Effector memory CD8-positive, alpha-beta T cell (primary cell): Measurements from ENCODE around the gene MCF2L2.
"Not testable (repeated sequence)": the region's sequence is repeated elsewhere in the genome, so short reads cannot be mapped to it uniquely, and the experiment has no call there.

ENCODE experiments used
- ATAC-seq: fragments of 150-1000 bp; cut with Tn5 transposase; replicated peaks from 2 replicates; pipeline ENCODE4 v1.10.0; 2021; ENCODE audit warnings: mild to moderate bottlenecking, moderate library complexity
- DNase-seq, 3 experiments: peaks; one replicate each; pipeline ENCODE4 v3.0.0; 2021
- H3K27ac Mint-ChIP-seq, 2 donors: one replicate each; pipeline ENCODE4 v1.8.0; 2022; ENCODE audit warnings: mild to moderate bottlenecking in 2 of 2, mixed read lengths in 2 of 2, moderate library complexity in 2 of 2
- H3K27me3 Mint-ChIP-seq, 2 donors: one replicate each; pipeline ENCODE4 v1.8.0; 2022; ENCODE audit warnings: mixed read lengths in 2 of 2
- H3K36me3 Mint-ChIP-seq: one replicate; pipeline ENCODE4 v1.8.0; 2022; ENCODE audit warnings: mild to moderate bottlenecking, moderate library complexity, mixed read lengths; ENCODE audit not compliant: insufficient read depth
- H3K4me1 Mint-ChIP-seq, 2 donors: one replicate each; pipeline ENCODE4 v1.8.0; 2022; ENCODE audit warnings: low read depth in 2 of 2, mixed read lengths in 2 of 2
- H3K4me3 Mint-ChIP-seq, 2 donors: one replicate each; pipeline ENCODE4 v1.8.0; 2022; ENCODE audit warnings: mild to moderate bottlenecking in 2 of 2, mixed read lengths in 2 of 2, moderate library complexity in 2 of 2
- H3K9me3 Mint-ChIP-seq, 2 donors: one replicate each; pipeline ENCODE4 v1.8.0; 2022; ENCODE audit warnings: mixed read lengths in 2 of 2

Gene MCF2L2

DNA sequence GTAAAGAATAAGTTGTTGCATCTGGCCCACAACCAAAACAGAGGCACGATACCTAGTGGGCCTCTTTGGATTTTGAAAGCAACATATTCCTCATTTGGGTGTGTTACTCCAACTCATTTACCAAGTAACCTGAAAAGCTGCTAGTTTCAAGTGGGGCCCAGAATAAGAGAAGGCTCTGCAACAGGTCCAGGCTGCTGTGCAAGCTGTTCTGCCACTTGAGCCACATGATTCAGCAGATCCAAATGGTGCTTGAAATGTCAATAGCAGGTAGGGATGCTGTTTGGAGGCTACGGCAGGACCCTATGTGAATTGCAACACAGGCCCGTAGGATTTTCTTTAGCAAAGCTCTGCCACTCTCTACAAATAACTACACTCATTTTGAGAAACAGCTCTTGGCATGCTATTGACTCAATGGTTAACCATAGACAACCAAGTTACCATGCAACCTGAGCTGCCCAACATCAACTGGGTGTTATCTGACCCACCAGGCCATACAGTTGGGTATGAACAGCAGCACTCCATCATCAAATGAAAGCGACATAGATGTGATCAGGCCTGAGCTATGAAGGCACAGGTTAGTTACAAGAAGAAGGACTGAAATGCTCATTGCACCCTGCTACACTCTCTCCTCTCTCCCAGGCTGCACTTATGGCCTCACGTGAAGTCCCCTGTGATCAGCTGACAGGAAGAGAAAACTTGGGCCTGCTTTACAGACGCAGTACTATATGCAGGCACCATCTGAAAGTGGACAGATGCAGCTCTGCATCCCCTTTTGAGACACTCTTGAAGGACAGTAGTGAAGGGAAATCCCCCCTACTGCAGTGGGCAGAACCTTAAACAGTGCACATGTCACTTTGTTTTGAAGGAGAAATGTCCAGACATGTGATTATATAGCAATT lies 9.5 kb upstream of the MCF2L2 start:
- Mint-ChIP-seq H3K27me3 (no peaks in the 10 kb centered on the region), H3K4me3 (no peak overlapping the region), H3K4me1 (peaks cover 0 to 8% of the 10 kb centered on the region in 2 donors), H3K27ac (no peak overlapping the region), H3K36me3 (no peaks in the 10 kb centered on the region), H3K9me3 (no peaks in the 10 kb centered on the region)
- no peak for DNase-seq
- ATAC-seq = no peak

- Mint-ChIP-seq H3K36me3 (no peaks in the 10 kb centered on the region), H3K27me3 (no peaks in the 10 kb centered on the region), H3K27ac (no peak overlapping the region), H3K4me1 (peaks cover 0 to 8% of the 10 kb centered on the region in 2 donors), H3K9me3 (no peaks in the 10 kb centered on the region), H3K4me3 (no peak overlapping the region)
- ATAC-seq (no peak), DNase-seq (no peak)
Observed at GRCh38 chr3:183437061-183437460, 8.6 kb upstream of the MCF2L2 start.

- peak; percentile 51 for ATAC-seq
- DNase-seq = no peak
- no peak overlapping the region for H3K4me3 Mint-ChIP-seq
- H3K4me1 Mint-ChIP-seq = peaks cover 0 to 8% of the 10 kb centered on the region in 2 donors
- H3K27me3 Mint-ChIP-seq = no peaks in the 10 kb centered on the region
- H3K36me3 Mint-ChIP-seq = no peaks in the 10 kb centered on the region
- H3K27ac Mint-ChIP-seq = no peak overlapping the region
- H3K9me3 Mint-ChIP-seq = no peaks in the 10 kb centered on the region
Observed at GRCh38 chr3:183435661-183436060, 7.2 kb upstream of the MCF2L2 start.

GRCh38 chr3:183434992-183435391 lies 6.6 kb upstream of the MCF2L2 start:
- ATAC-seq (no peak), DNase-seq (no peak)
- Mint-ChIP-seq H3K9me3 (no peaks in the 10 kb centered on the region), H3K27me3 (no peaks in the 10 kb centered on the region), H3K4me3 (no peak overlapping the region), H3K27ac (no peak overlapping the region), H3K36me3 (no peaks in the 10 kb centered on the region), H3K4me1 (peaks cover 0 to 8% of the 10 kb centered on the region in 2 donors)

- H3K9me3 Mint-ChIP-seq = no peaks in the 10 kb centered on the region
- H3K4me3 Mint-ChIP-seq = no peak overlapping the region
- no peaks in the 10 kb centered on the region for H3K27me3 Mint-ChIP-seq
- H3K36me3 Mint-ChIP-seq = no peaks in the 10 kb centered on the region
- no peak overlapping the region for H3K27ac Mint-ChIP-seq
- H3K4me1 Mint-ChIP-seq = peaks cover 0 to 8% of the 10 kb centered on the region in 2 donors
- no peak for ATAC-seq
- DNase-seq = no peak
Observed at GRCh38 chr3:183434503-183434902, 6.1 kb upstream of the MCF2L2 start.

DNA sequence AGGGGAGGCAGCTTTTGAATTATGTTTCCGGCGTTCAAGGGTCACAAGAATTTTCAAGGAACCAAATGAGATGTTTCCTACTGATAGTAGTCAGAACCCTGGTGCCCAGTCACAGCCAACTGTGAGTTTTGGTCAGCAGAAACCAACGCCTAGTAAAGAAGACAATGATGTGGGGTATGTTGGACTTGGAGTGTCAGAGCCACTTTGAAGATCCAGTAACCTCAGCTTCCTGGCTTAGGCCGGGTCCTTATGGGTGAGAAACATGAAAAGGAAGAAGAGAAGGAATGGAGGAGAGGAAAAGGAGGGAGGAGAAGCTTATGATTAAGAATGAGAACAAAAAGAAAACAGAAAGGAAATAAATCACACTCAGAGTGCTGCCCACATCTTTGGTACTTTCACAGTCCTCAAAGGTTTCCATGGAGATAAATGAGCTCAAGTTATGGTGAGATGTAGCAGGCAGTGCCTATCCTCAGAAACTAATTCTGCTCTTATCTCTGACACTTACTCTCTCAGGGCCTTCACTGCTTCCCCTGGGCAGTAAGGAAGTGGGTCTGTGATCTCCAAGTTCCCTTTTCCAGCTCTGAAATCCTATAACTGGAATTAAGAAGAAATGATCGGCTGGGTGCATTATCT lies 2.0 kb upstream of the MCF2L2 start:
- DNase-seq = no peak
- ATAC-seq = no peak
- Mint-ChIP-seq H3K9me3 (no peaks in the 10 kb centered on the region), H3K27ac (no peak overlapping the region), H3K36me3 (peaks cover 4% of the 10 kb centered on the region), H3K4me3 (no peak overlapping the region), H3K27me3 (no peaks in the 10 kb centered on the region), H3K4me1 (peaks cover 0 to 14% of the 10 kb centered on the region in 2 donors)

- peak overlapping the region in 1 of 2 donors; percentile 68 for H3K27ac Mint-ChIP-seq
- H3K4me1 Mint-ChIP-seq = peaks cover 0 to 17% of the 10 kb centered on the region in 2 donors
- ATAC-seq (peak; percentile 33), DNase-seq (peak; percentile 11 to 28 (median 20))
- H3K36me3 Mint-ChIP-seq = peaks cover 4% of the 10 kb centered on the region
- H3K4me3 Mint-ChIP-seq = peak overlapping the region; percentile 71 to 88
- H3K27me3 Mint-ChIP-seq = no peaks in the 10 kb centered on the region
- no peaks in the 10 kb centered on the region for H3K9me3 Mint-ChIP-seq
Observed at GRCh38 chr3:183427876-183428446, 458 bp downstream of the MCF2L2 start.

GRCh38 chr3:183427196-183427875 lies 1.1 kb downstream of the MCF2L2 start:
- Mint-ChIP-seq H3K9me3 (no peaks in the 10 kb centered on the region), H3K27ac (peak overlapping the region in 1 of 2 donors; percentile 68), H3K36me3 (peaks cover 4% of the 10 kb centered on the region), H3K4me3 (peak overlapping the region; percentile 71 to 88), H3K4me1 (peaks cover 0 to 17% of the 10 kb centered on the region in 2 donors), H3K27me3 (no peaks in the 10 kb centered on the region)
- DNase-seq = no peak
- no peak for ATAC-seq

GRCh38 chr3:183418807-183419206 lies 9.6 kb downstream of the MCF2L2 start:
- not testable (repeated sequence) for DNase-seq, H3K27me3 Mint-ChIP-seq, H3K4me1 Mint-ChIP-seq, H3K4me3 Mint-ChIP-seq, H3K36me3 Mint-ChIP-seq, ATAC-seq, H3K27ac Mint-ChIP-seq
- H3K9me3 Mint-ChIP-seq = peaks cover 11 to 21% of the 10 kb centered on the region in 2 donors

GRCh38 chr3:183411216-183411922 lies 17.1 kb downstream of the MCF2L2 start:
- Mint-ChIP-seq H3K27me3 (no peaks in the 10 kb centered on the region), H3K36me3 (peaks cover 5% of the 10 kb centered on the region), H3K9me3 (no peaks in the 10 kb centered on the region), H3K4me3 (no peak overlapping the region), H3K4me1 (no peaks in the 10 kb centered on the region), H3K27ac (no peak overlapping the region)
- DNase-seq (no peak), ATAC-seq (no peak)

- Mint-ChIP-seq H3K4me3 (no peak overlapping the region), H3K4me1 (no peaks in the 10 kb centered on the region), H3K27me3 (no peaks in the 10 kb centered on the region), H3K36me3 (peaks cover 5% of the 10 kb centered on the region), H3K9me3 (no peaks in the 10 kb centered on the region), H3K27ac (no peak overlapping the region)
- no peak for ATAC-seq
- no peak for DNase-seq
Observed at GRCh38 chr3:183410759-183411158, 17.7 kb downstream of the MCF2L2 start.

DNA sequence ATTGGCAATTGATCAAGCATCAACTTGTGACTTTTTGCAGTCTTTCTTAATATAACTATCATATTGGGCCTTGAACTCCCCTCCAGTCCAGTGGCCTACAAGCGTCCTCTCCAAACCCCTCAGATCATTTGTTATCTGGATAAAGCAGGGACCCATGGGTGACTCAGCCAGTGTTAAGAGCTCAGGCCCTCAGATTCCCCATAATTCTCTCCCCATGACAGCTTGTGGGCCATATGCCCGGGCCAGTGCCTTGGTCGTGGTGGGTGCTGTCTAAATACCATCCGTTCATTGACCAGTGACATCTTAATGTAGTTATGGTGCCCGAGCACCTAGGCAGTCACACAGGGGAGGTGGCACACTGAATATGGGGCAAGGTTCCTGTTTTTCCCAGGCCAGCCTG lies 18.1 kb downstream of the MCF2L2 start:
- no peaks in the 10 kb centered on the region for H3K4me1 Mint-ChIP-seq
- H3K27me3 Mint-ChIP-seq = no peaks in the 10 kb centered on the region
- ATAC-seq = no peak
- no peak overlapping the region for H3K27ac Mint-ChIP-seq
- H3K36me3 Mint-ChIP-seq = peaks cover 5% of the 10 kb centered on the region
- H3K4me3 Mint-ChIP-seq = no peak overlapping the region
- H3K9me3 Mint-ChIP-seq = no peaks in the 10 kb centered on the region
- no peak for DNase-seq

DNA sequence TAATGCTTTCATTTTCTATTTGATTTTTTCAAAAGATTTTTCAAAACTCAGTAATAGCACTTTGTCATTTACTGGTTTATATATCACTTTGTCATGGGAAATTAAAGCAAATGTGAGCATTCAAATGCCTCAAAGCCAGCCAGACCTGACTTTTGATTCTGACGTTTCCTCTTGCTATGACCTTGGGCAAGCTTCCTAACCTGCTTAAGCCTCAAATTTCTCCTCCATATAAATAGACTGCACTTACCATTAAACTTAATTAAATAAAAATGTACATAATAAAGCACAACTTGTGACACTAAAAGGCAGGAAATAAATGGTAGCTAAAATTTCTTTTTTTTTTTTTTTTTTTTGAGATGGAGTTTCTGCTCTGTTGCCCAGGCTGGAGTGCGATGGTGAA lies 19.2 kb downstream of the MCF2L2 start:
- Mint-ChIP-seq H3K27ac (no peak overlapping the region), H3K4me1 (peaks cover 0 to 4% of the 10 kb centered on the region in 2 donors), H3K9me3 (no peaks in the 10 kb centered on the region), H3K36me3 (peaks cover 10% of the 10 kb centered on the region), H3K27me3 (no peaks in the 10 kb centered on the region), H3K4me3 (no peak overlapping the region)
- no peak for ATAC-seq
- no peak for DNase-seq
